ENCODE data around the gene CCDC80.
A peak's percentile ranks its signal among the peaks of the same experiment; 100 is the strongest.

CCDC80 gene

GRCh38 chr3:112607863-112608262 lies 33.1 kb downstream of the CCDC80 start:
- Mint-ChIP-seq H3K4me1 (ENCODE audit: low read depth) (no peaks in the 10 kb centered on the region), H3K9me3 (no peaks in the 10 kb centered on the region), H3K27ac (no peak overlapping the region), H3K36me3 (ENCODE audit: low read depth) (no peaks in the 10 kb centered on the region), H3K4me3 (no peak overlapping the region), H3K27me3 (peaks cover 2% of the 10 kb centered on the region)
- intact Hi-C loops (cut with micrococcal nuclease), result no loop called here

DNA sequence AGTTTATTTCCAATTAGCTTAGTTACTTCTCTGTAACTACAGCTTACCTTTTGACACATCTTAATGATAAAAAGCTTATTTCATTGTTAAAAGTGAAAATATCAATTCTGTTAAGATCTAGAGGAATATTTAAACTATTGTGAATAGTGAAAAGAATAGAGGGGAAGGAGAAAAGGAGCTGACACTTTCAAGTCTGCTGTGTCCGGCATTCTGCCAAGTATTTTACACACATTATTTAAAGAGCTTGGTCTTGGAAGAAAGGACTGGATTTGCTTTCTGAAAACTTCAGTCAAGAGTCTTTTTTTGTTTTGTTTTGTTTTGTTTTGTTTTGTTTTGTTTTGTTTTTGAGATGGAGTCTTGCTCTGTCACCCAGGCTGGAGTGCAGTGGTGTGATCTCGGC lies 34.8 kb downstream of the CCDC80 start:
- no peak overlapping the region for H3K4me3 Mint-ChIP-seq
- H3K4me1 Mint-ChIP-seq (ENCODE audit: low read depth), result no peaks in the 10 kb centered on the region

GRCh38 chr3:112605285-112605684 lies 35.7 kb downstream of the CCDC80 start:
- intact Hi-C loops (cut with micrococcal nuclease), result no loop called here
- H3K4me1 Mint-ChIP-seq (ENCODE audit: low read depth), result no peaks in the 10 kb centered on the region
- H3K9me3 Mint-ChIP-seq, result no peaks in the 10 kb centered on the region
- no peaks in the 10 kb centered on the region for H3K36me3 Mint-ChIP-seq (ENCODE audit: low read depth)
- H3K27me3 Mint-ChIP-seq, result peaks cover 6% of the 10 kb centered on the region
- no peak overlapping the region for H3K4me3 Mint-ChIP-seq
- H3K27ac Mint-ChIP-seq, result no peak overlapping the region

More for the DNA sequence above, 34.8 kb downstream of the CCDC80 start:
- Mint-ChIP-seq H3K36me3 (ENCODE audit: low read depth) (no peaks in the 10 kb centered on the region), H3K9me3 (no peaks in the 10 kb centered on the region), H3K27ac (no peak overlapping the region), H3K27me3 (peaks cover 4% of the 10 kb centered on the region)
- intact Hi-C loops (cut with micrococcal nuclease), result no loop called here

- Mint-ChIP-seq H3K36me3 (ENCODE audit: low read depth) (no peaks in the 10 kb centered on the region), H3K9me3 (no peaks in the 10 kb centered on the region), H3K4me1 (ENCODE audit: low read depth) (no peaks in the 10 kb centered on the region), H3K4me3 (no peak overlapping the region), H3K27ac (no peak overlapping the region), H3K27me3 (peaks cover 6% of the 10 kb centered on the region)
- intact Hi-C loops (cut with micrococcal nuclease), result no loop called here
Observed at GRCh38 chr3:112604536-112604935, 36.4 kb downstream of the CCDC80 start.

DNA sequence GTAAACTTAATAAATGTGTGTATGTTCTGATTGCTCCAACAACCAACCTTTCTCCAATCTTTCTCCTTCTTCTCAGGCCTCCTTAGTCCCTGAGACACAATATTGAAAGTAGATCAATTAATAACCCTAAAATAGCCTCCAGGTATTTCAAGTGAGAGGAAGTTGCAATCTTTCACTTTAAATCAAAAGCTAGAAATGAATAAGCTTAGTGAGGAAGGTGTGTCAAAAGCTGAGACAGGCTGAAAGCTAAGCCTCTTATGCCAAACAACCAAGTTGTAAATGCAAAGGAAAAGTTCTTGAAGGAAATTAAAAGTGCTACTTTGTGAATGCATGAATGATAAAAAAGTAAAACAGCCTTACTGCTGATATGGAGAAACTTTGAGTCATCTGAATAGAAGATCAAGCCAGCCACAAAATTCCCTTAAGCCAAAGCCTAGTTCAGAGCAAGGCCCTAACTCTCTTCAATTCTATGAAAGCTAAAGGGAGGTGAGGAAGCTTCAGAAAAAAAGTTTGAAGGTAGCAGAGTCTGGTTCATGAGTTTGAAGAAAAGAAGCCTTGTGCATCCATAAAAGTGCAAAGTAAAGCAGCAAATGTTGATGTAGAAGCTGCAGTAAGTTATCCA lies 38.6 kb downstream of the CCDC80 start:
- H3K4me1 Mint-ChIP-seq (ENCODE audit: low read depth), result no peaks in the 10 kb centered on the region
- H3K9me3 Mint-ChIP-seq, result no peaks in the 10 kb centered on the region
- H3K27me3 Mint-ChIP-seq, result peaks cover 7% of the 10 kb centered on the region
- H3K36me3 Mint-ChIP-seq (ENCODE audit: low read depth), result peaks cover 4% of the 10 kb centered on the region
- intact Hi-C loops (cut with micrococcal nuclease), result no loop called here
- no peak overlapping the region for H3K27ac Mint-ChIP-seq
- no peak overlapping the region for H3K4me3 Mint-ChIP-seq

DNA sequence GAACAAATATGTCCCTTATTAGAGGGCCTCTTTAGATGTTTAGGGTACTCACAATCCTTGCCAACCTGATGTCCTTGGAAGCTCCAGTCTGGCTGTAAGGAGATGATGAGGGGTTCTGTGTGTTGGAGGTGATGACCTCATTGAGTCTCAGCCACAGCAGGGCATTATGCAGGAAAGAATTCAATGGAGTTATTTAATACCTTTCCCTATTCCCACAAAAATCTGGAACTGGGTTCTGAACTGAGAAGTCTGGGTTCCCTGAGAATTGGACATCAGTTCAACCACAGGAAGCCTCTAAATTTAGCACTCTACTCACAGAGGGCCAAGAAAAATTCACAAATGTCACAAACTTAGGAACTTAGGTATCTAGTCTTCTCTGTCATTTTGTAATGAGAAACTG lies 42.2 kb downstream of the CCDC80 start:
- Mint-ChIP-seq H3K4me3 (no peak overlapping the region), H3K36me3 (ENCODE audit: low read depth) (peaks cover 17% of the 10 kb centered on the region), H3K27me3 (peaks cover 6% of the 10 kb centered on the region), H3K4me1 (ENCODE audit: low read depth) (no peaks in the 10 kb centered on the region), H3K27ac (no peak overlapping the region), H3K9me3 (no peaks in the 10 kb centered on the region)
- intact Hi-C loops (cut with micrococcal nuclease), result no loop called here

GRCh38 chr3:112597945-112598344 lies 43.0 kb downstream of the CCDC80 start:
- H3K4me1 Mint-ChIP-seq (ENCODE audit: low read depth), result no peaks in the 10 kb centered on the region
- peaks cover 21% of the 10 kb centered on the region for H3K36me3 Mint-ChIP-seq (ENCODE audit: low read depth)
- H3K9me3 Mint-ChIP-seq, result peaks cover 4% of the 10 kb centered on the region
- intact Hi-C loops (cut with micrococcal nuclease), result no loop called here
- no peak overlapping the region for H3K4me3 Mint-ChIP-seq
- H3K27ac Mint-ChIP-seq, result no peak overlapping the region
- H3K27me3 Mint-ChIP-seq, result peaks cover 6% of the 10 kb centered on the region

DNA sequence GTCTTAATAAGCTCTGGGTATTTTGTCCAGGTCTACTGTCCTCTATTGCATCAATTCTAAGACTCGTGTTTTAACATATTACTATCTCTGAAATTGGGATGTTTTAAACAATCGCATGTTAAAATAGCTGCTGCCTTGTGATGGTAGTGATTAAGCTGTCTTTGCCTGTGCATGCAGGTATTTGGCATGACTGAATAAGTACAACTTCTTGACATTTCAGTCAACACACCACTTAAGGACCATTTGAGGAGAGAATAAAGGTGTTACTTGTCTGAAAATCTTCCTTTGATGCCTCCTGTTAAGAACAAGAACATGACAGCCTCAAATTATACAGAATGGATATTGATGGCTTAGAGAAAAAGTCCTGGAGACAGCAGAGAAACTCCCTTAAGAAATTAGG lies 46.1 kb downstream of the CCDC80 start:
- Mint-ChIP-seq H3K9me3 (peaks cover 10% of the 10 kb centered on the region), H3K27me3 (peaks cover 2% of the 10 kb centered on the region), H3K4me3 (no peak overlapping the region), H3K27ac (no peak overlapping the region), H3K4me1 (ENCODE audit: low read depth) (peaks cover 10% of the 10 kb centered on the region), H3K36me3 (ENCODE audit: low read depth) (peaks cover 50% of the 10 kb centered on the region)
- intact Hi-C loops (cut with micrococcal nuclease), result no loop called here

DNA sequence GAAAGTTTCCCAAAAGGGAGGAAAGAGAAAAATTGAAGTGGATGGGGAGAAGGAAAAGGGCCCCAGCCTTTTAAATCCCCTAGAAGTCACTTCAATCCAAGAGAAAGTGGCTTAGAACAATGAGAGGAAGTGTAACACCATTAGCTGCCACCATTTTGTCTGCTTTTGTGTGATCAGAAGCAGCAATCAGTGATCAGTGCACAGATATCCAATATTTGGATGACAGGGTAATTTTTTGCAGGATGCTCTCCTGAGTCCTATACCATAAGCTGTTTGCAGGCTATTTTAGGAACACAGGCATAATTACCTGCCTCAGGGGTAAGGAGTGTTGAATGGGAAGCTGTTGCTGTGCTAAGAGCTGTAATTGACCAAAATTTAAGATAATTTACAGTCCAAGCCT lies 47.7 kb downstream of the CCDC80 start:
- intact Hi-C loops (cut with micrococcal nuclease), result no loop called here
- peaks cover 10% of the 10 kb centered on the region for H3K9me3 Mint-ChIP-seq
- H3K36me3 Mint-ChIP-seq (ENCODE audit: low read depth), result peaks cover 65% of the 10 kb centered on the region
- H3K27me3 Mint-ChIP-seq, result no peaks in the 10 kb centered on the region
- no peak overlapping the region for H3K4me3 Mint-ChIP-seq
- peaks cover 10% of the 10 kb centered on the region for H3K4me1 Mint-ChIP-seq (ENCODE audit: low read depth)
- H3K27ac Mint-ChIP-seq, result no peak overlapping the region

- Mint-ChIP-seq H3K36me3 (ENCODE audit: low read depth) (peaks cover 77% of the 10 kb centered on the region), H3K27ac (no peak overlapping the region), H3K27me3 (no peaks in the 10 kb centered on the region), H3K4me3 (no peak overlapping the region), H3K4me1 (ENCODE audit: low read depth) (peaks cover 4% of the 10 kb centered on the region), H3K9me3 (peaks cover under 1% of the 10 kb centered on the region)
- intact Hi-C loops (cut with micrococcal nuclease), result loop anchor here (10.0 kb wide), 2 partner anchors 47 to 117 kb away; no protein-coding TSS in a partner anchor
Observed at GRCh38 chr3:112587336-112587735, 53.6 kb downstream of the CCDC80 start.

GRCh38 chr3:112585782-112586181 lies 55.2 kb downstream of the CCDC80 start:
- Mint-ChIP-seq H3K4me1 (ENCODE audit: low read depth) (no peaks in the 10 kb centered on the region), H3K27me3 (no peaks in the 10 kb centered on the region), H3K9me3 (no peaks in the 10 kb centered on the region), H3K4me3 (no peak overlapping the region), H3K36me3 (ENCODE audit: low read depth) (peaks cover 74% of the 10 kb centered on the region), H3K27ac (no peak overlapping the region)
- intact Hi-C loops (cut with micrococcal nuclease), result loop anchor here (10.0 kb wide), 2 partner anchors 49 to 119 kb away; no protein-coding TSS in a partner anchor

GRCh38 chr3:112583105-112583504 lies 57.8 kb downstream of the CCDC80 start:
- Mint-ChIP-seq H3K27ac (no peak overlapping the region), H3K4me3 (no peak overlapping the region), H3K36me3 (ENCODE audit: low read depth) (peaks cover 56% of the 10 kb centered on the region), H3K9me3 (no peaks in the 10 kb centered on the region), H3K4me1 (ENCODE audit: low read depth) (peaks cover 14% of the 10 kb centered on the region), H3K27me3 (no peaks in the 10 kb centered on the region)
- intact Hi-C loops (cut with micrococcal nuclease), result loop anchor here (10.0 kb wide), 2 partner anchors 52 to 122 kb away; no protein-coding TSS in a partner anchor

GRCh38 chr3:112582244-112582874 lies 58.6 kb downstream of the CCDC80 start:
- intact Hi-C loops (cut with micrococcal nuclease), result loop anchor here (10.0 kb wide), 2 partner anchors 52 to 122 kb away; no protein-coding TSS in a partner anchor
- H3K27me3 Mint-ChIP-seq, result no peaks in the 10 kb centered on the region
- no peak overlapping the region for H3K4me3 Mint-ChIP-seq
- H3K9me3 Mint-ChIP-seq, result no peaks in the 10 kb centered on the region
- no peak overlapping the region for H3K27ac Mint-ChIP-seq
- peaks cover 14% of the 10 kb centered on the region for H3K4me1 Mint-ChIP-seq (ENCODE audit: low read depth)
- H3K36me3 Mint-ChIP-seq (ENCODE audit: low read depth), result peaks cover 50% of the 10 kb centered on the region

GRCh38 chr3:112579697-112580096 lies 61.2 kb downstream of the CCDC80 start:
- Mint-ChIP-seq H3K4me3 (no peak overlapping the region), H3K4me1 (ENCODE audit: low read depth) (peaks cover 14% of the 10 kb centered on the region), H3K27me3 (no peaks in the 10 kb centered on the region), H3K36me3 (ENCODE audit: low read depth) (peaks cover 41% of the 10 kb centered on the region), H3K27ac (peak overlapping the region; percentile 35), H3K9me3 (no peaks in the 10 kb centered on the region)
- intact Hi-C loops (cut with micrococcal nuclease), result loop anchor here (10.0 kb wide), 2 partner anchors 55 to 125 kb away; no protein-coding TSS in a partner anchor

Data from dendritic cell treated with granulocyte-macrophage colony-stimulating factor and Interleukin-4, amounts not matched to agents 40 ng/mL and 50 ng/mL, for 4 days (primary cell).